ENCODE data around the gene SYNRG. TPM values are rescaled to one million over a fixed set of nuclear protein-coding genes. Genes with fewer than 3 reads are reported as not detected.
"Not testable (repeated sequence)": the region's sequence is repeated elsewhere in the genome, so short reads cannot be mapped to it uniquely, and the experiment has no call there.

Gene SYNRG
- total and polyA plus RNA-seq, 4 donors: 5.0 to 43.5 (median 20.1) TPM

- Histone ChIP-seq H3K36me3 (ENCODE audit: control insufficient read depth in 1 of 2, insufficient read depth in 2 of 2, low read length in 1 of 2) (no peaks in the 10 kb centered on the region), H3K27me3 (ENCODE audit: control insufficient read depth in 1 of 2, insufficient read depth in 2 of 2, low read length in 1 of 2) (no peaks in the 10 kb centered on the region), H3K4me3 (ENCODE audit: low read length in 2 of 2) (peak within 1 kb of the TSS; percentile 31 to 91), H3K4me1 (ENCODE audit: control insufficient read depth in 1 of 2, insufficient read depth in 2 of 2, low read length in 2 of 2) (peaks cover 0 to 3% of the 10 kb centered on the region in 2 donors), H3K27ac (ENCODE audit: low read depth in 1 of 2, low read length in 2 of 2) (peak within 1 kb of the TSS in 1 of 2 donors; percentile 76), H3K9me3 (ENCODE audit: control insufficient read depth, low read length) (no peaks in the 10 kb centered on the region)
- peak; percentile 95 to 97 for DNase-seq
- intact Hi-C loops (cut with DNase I): loop anchor here in 1 of 2 donors (2.0 kb wide), 1 partner anchor 32 kb away; no protein-coding TSS in a partner anchor
- peak; percentile 97 for ATAC-seq (ENCODE audit: low FRiP score)
- WGBS, 2 donors: 0 to 1% methylated on average over 43 of the region's 43 CpGs
These were observed 34.0 kb upstream of the SYNRG start, which contains the start of gene DDX52 for GRCh38 chr17:37643118-37643766. TSS of gene DDX52 (minus strand) at chr17:37643446. CDS start at chr17:37643420, 26 bp downstream.

- DNase-seq (no peak), ATAC-seq (ENCODE audit: low FRiP score) (no peak)
- Histone ChIP-seq H3K36me3 (ENCODE audit: control insufficient read depth in 1 of 2, insufficient read depth in 2 of 2, low read length in 1 of 2) (no peaks in the 10 kb centered on the region), H3K4me3 (ENCODE audit: low read length in 2 of 2) (peak overlapping the region; percentile 31 to 91), H3K27me3 (ENCODE audit: control insufficient read depth in 1 of 2, insufficient read depth in 2 of 2, low read length in 1 of 2) (no peaks in the 10 kb centered on the region), H3K9me3 (ENCODE audit: control insufficient read depth, low read length) (no peaks in the 10 kb centered on the region), H3K27ac (ENCODE audit: low read depth in 1 of 2, low read length in 2 of 2) (peak overlapping the region in 1 of 2 donors; percentile 76), H3K4me1 (ENCODE audit: control insufficient read depth in 1 of 2, insufficient read depth in 2 of 2, low read length in 2 of 2) (peaks cover 0 to 3% of the 10 kb centered on the region in 2 donors)
- 0% methylated on average over 7 of the region's 7 CpGs for WGBS, 2 donors
- intact Hi-C loops (cut with DNase I): loop anchor here in 1 of 2 donors (2.0 kb wide), 1 partner anchor 32 kb away; no protein-coding TSS in a partner anchor
These were observed 33.5 kb upstream of the SYNRG start for GRCh38 chr17:37642681-37643080.

DNA sequence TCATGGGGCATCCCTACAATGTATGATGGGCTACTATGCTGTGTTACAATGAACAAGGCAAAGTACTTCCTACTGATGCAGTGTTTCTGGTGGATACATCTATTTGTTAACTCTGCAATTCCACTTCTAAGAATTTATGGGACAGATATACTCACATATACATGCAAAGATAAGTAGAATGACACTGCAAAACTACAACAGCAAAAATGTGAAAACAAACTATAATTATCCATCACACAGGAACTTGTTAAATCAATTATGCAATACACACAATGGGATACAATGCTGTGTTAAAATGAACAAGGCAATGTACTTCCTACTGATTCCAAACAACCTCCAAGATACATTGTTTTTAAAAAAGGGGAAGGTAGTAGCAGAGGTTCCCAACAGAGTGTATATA lies 30.8 kb upstream of the SYNRG start:
- intact Hi-C loops (cut with DNase I): no loop called here
- H3K27me3 ChIP-seq (ENCODE audit: control insufficient read depth in 1 of 2, insufficient read depth in 2 of 2, low read length in 1 of 2): no peaks in the 10 kb centered on the region
- no peaks in the 10 kb centered on the region for H3K9me3 ChIP-seq (ENCODE audit: control insufficient read depth, low read length)
- DNase-seq (no peak), ATAC-seq (ENCODE audit: low FRiP score) (no peak)
- peaks cover 0 to 2% of the 10 kb centered on the region in 2 donors for H3K36me3 ChIP-seq (ENCODE audit: control insufficient read depth in 1 of 2, insufficient read depth in 2 of 2, low read length in 1 of 2)
- peaks cover 0 to 3% of the 10 kb centered on the region in 2 donors for H3K4me1 ChIP-seq (ENCODE audit: control insufficient read depth in 1 of 2, insufficient read depth in 2 of 2, low read length in 2 of 2)
- no peak overlapping the region for H3K4me3 ChIP-seq (ENCODE audit: low read length in 2 of 2)
- no peak overlapping the region for H3K27ac ChIP-seq (ENCODE audit: low read depth in 1 of 2, low read length in 2 of 2)

DNA sequence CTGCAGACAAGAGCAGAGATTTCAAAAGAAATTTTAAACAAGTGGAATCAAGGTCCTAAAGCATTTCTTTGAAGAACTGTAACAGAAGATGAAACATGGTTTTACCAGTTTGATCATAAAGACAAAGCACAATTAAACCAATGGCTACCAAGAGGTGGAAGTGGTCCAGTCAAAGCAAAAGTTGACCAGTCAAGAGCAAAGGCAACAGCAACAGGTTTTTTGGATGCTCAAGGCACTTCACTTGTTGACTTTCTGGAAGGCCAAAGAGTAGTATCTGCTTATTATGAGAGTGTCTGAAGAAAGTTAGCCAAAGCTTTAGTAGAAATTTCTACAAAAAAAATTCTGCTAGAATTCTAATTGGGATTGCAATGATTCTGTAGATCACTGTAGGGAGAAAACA lies 28.7 kb upstream of the SYNRG start:
- ATAC-seq (ENCODE audit: low FRiP score): no peak
- H3K9me3 ChIP-seq (ENCODE audit: control insufficient read depth, low read length): no peaks in the 10 kb centered on the region
- no peaks in the 10 kb centered on the region for H3K27me3 ChIP-seq (ENCODE audit: control insufficient read depth in 1 of 2, insufficient read depth in 2 of 2, low read length in 1 of 2)
- H3K27ac ChIP-seq (ENCODE audit: low read depth in 1 of 2, low read length in 2 of 2): no peak overlapping the region
- H3K4me3 ChIP-seq (ENCODE audit: low read length in 2 of 2): no peak overlapping the region
- intact Hi-C loops (cut with DNase I): no loop called here
- DNase-seq: no peak
- H3K4me1 ChIP-seq (ENCODE audit: control insufficient read depth in 1 of 2, insufficient read depth in 2 of 2, low read length in 2 of 2): peaks cover 0 to 1% of the 10 kb centered on the region in 2 donors
- H3K36me3 ChIP-seq (ENCODE audit: control insufficient read depth in 1 of 2, insufficient read depth in 2 of 2, low read length in 1 of 2): peaks cover 0 to 2% of the 10 kb centered on the region in 2 donors

- H3K9me3 ChIP-seq (ENCODE audit: control insufficient read depth, low read length); ATAC-seq (ENCODE audit: low FRiP score); H3K27me3 ChIP-seq (ENCODE audit: control insufficient read depth in 1 of 2, insufficient read depth in 2 of 2, low read length in 1 of 2); intact Hi-C loops (cut with DNase I); H3K27ac ChIP-seq (ENCODE audit: low read depth in 1 of 2, low read length in 2 of 2); H3K36me3 ChIP-seq (ENCODE audit: control insufficient read depth in 1 of 2, insufficient read depth in 2 of 2, low read length in 1 of 2); H3K4me3 ChIP-seq (ENCODE audit: low read length in 2 of 2); H3K4me1 ChIP-seq (ENCODE audit: control insufficient read depth in 1 of 2, insufficient read depth in 2 of 2, low read length in 2 of 2): not testable (repeated sequence)
- peak in 1 of 2 donors; percentile 31 for DNase-seq
- WGBS, 2 donors: 91 to 92% methylated on average over 6 of the region's 6 CpGs
These were observed 7.2 kb upstream of the SYNRG start for GRCh38 chr17:37616430-37616829.

GRCh38 chr17:37614823-37615222 lies 5.6 kb upstream of the SYNRG start:
- WGBS, 2 donors: 96 to 100% methylated on average over 2 of the region's 2 CpGs
- Histone ChIP-seq H3K9me3 (ENCODE audit: control insufficient read depth, low read length) (no peaks in the 10 kb centered on the region), H3K4me1 (ENCODE audit: control insufficient read depth in 1 of 2, insufficient read depth in 2 of 2, low read length in 2 of 2) (no peaks in the 10 kb centered on the region), H3K36me3 (ENCODE audit: control insufficient read depth in 1 of 2, insufficient read depth in 2 of 2, low read length in 1 of 2) (peaks cover 0 to 5% of the 10 kb centered on the region in 2 donors), H3K27me3 (ENCODE audit: control insufficient read depth in 1 of 2, insufficient read depth in 2 of 2, low read length in 1 of 2) (no peaks in the 10 kb centered on the region), H3K4me3 (ENCODE audit: low read length in 2 of 2) (no peak overlapping the region), H3K27ac (ENCODE audit: low read depth in 1 of 2, low read length in 2 of 2) (no peak overlapping the region)
- intact Hi-C loops (cut with DNase I): no loop called here
- ATAC-seq (ENCODE audit: low FRiP score): no peak
- DNase-seq: no peak

- WGBS, 2 donors: 81 to 89% methylated on average over 5 of the region's 5 CpGs
- H3K36me3 ChIP-seq (ENCODE audit: control insufficient read depth in 1 of 2, insufficient read depth in 2 of 2, low read length in 1 of 2): peaks cover 0 to 5% of the 10 kb centered on the region in 2 donors
These were observed 5.2 kb upstream of the SYNRG start for GRCh38 chr17:37614391-37614790.

GRCh38 chr17:37610971-37611370 lies 1.8 kb upstream of the SYNRG start:
- H3K4me3 ChIP-seq (ENCODE audit: low read length in 2 of 2): no peak overlapping the region
- 97% methylated on average over 1 of the region's 1 CpG for WGBS, 2 donors
- DNase-seq (no peak), ATAC-seq (ENCODE audit: low FRiP score) (no peak)
- no peak overlapping the region for H3K27ac ChIP-seq (ENCODE audit: low read depth in 1 of 2, low read length in 2 of 2)
- H3K27me3 ChIP-seq (ENCODE audit: control insufficient read depth in 1 of 2, insufficient read depth in 2 of 2, low read length in 1 of 2): no peaks in the 10 kb centered on the region
- intact Hi-C loops (cut with DNase I): loop anchor here in 1 of 2 donors (2.0 kb wide), 1 partner anchor 32 kb away; the partner anchor contains the start of gene DDX52
- no peaks in the 10 kb centered on the region for H3K9me3 ChIP-seq (ENCODE audit: control insufficient read depth, low read length)
- H3K4me1 ChIP-seq (ENCODE audit: control insufficient read depth in 1 of 2, insufficient read depth in 2 of 2, low read length in 2 of 2): no peaks in the 10 kb centered on the region
- peaks cover 0 to 3% of the 10 kb centered on the region in 2 donors for H3K36me3 ChIP-seq (ENCODE audit: control insufficient read depth in 1 of 2, insufficient read depth in 2 of 2, low read length in 1 of 2)

More at GRCh38 chr17:37614391-37614790, 5.2 kb upstream of the SYNRG start:
- no peaks in the 10 kb centered on the region for H3K27me3 ChIP-seq (ENCODE audit: control insufficient read depth in 1 of 2, insufficient read depth in 2 of 2, low read length in 1 of 2)
- no peaks in the 10 kb centered on the region for H3K9me3 ChIP-seq (ENCODE audit: control insufficient read depth, low read length)
- intact Hi-C loops (cut with DNase I): no loop called here
- ATAC-seq (ENCODE audit: low FRiP score) (no peak), DNase-seq (no peak)
- no peak overlapping the region for H3K27ac ChIP-seq (ENCODE audit: low read depth in 1 of 2, low read length in 2 of 2)
- H3K4me1 ChIP-seq (ENCODE audit: control insufficient read depth in 1 of 2, insufficient read depth in 2 of 2, low read length in 2 of 2): no peaks in the 10 kb centered on the region
- H3K4me3 ChIP-seq (ENCODE audit: low read length in 2 of 2): no peak overlapping the region

DNA sequence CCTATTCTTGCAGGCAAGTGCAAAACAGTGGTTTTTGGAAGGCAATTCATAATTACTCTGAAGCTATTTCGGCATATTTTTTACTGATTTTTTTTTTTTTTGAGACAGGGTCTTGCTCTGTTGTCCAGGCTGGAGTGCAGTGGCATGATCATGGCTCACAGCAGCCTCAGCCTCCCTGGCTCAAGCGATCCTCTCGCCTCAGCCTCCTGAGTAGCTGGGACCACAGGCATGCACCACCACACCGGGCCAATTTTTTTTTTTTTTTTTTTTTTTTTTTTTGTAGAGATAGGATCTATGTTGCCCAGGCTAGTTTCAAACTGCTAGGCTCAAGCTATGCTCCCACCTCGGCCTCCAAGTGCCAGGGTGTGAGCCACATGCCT lies 813 bp upstream of the SYNRG start:
- H3K9me3 ChIP-seq (ENCODE audit: control insufficient read depth, low read length); H3K27me3 ChIP-seq (ENCODE audit: control insufficient read depth in 1 of 2, insufficient read depth in 2 of 2, low read length in 1 of 2); H3K27ac ChIP-seq (ENCODE audit: low read depth in 1 of 2, low read length in 2 of 2); DNase-seq; ATAC-seq (ENCODE audit: low FRiP score); H3K4me1 ChIP-seq (ENCODE audit: control insufficient read depth in 1 of 2, insufficient read depth in 2 of 2, low read length in 2 of 2); H3K36me3 ChIP-seq (ENCODE audit: control insufficient read depth in 1 of 2, insufficient read depth in 2 of 2, low read length in 1 of 2): not testable (repeated sequence)
- intact Hi-C loops (cut with DNase I): loop anchor here in 1 of 2 donors (2.0 kb wide), 1 partner anchor 33 kb away; the partner anchor contains the start of gene DDX52
- WGBS, 2 donors: 80 to 86% methylated on average over 5 of the region's 5 CpGs
- H3K4me3 ChIP-seq (ENCODE audit: low read length in 2 of 2): peak overlapping the region in 1 of 2 donors; percentile 18

Measured in aorta (tissue), 5 donors.